ENCODE measurements around the gene TTLL8. TPM values are rescaled to one million over a fixed set of nuclear protein-coding genes. Genes with fewer than 3 reads are reported as not detected.

Gene TTLL8
- total RNA-seq, 2 experiments from 2014 or later, result 0.06 to 0.72 TPM

DNA sequence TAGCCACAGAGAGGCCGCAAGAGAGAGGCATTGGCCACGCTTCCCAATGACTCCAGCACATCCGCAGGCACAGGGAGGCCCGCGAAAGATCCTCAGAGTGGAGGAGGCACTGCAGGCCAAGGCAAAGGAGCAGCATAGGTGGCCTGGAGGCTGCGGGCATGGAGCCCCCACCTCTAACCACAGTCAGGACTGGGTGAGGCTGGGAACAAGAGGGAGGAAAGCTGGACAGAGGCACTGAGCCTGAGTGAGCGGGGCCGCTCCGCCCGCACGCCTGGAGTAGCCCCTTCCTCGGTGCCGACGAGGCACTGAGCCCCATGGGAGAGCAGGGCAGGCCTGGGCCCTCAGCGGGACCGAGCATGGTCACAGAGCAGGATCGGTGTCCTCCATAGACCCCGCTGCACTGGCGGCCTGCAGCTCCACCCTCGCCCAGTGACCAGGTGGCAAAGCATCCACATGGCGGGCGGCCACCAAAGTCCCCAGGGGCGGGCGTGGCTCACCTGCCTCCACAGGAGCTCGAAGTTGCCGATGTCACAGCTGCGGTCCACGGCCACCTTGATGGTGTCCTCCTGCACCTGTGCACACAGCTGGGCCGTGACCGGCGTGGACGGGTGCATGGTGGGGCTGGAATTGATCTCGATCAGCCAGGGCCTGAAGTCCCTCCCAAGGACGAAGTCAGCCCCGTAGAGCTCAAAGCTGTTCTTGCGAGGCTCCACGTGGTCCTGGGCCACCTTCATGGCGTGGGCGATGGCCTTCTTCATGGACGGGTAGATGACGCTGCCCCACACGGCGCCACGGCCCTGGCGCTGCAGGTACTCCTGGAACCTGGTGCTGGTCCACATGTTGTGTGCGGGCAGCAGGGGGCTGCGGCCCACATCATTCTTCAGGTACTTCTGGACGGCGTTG, 26.7 kb downstream of the TTLL8 start:
- BruUV-seq (replicated peaks), result no TSS peak
- H3K27ac ChIP-seq (ENCODE audit: low read depth, low read length, poor library complexity, severe bottlenecking), result no peak overlapping the region
- TF ChIP-seq CTCF (conservative IDR thresholded peaks at IDR 0.05; ENCODE audit: low read length) (no peak), EZH2phosphoT487 (IDR thresholded peaks at IDR 0.05; ENCODE audit: borderline replicate concordance, low read depth, low read length) (no peak)
- no peaks in the 10 kb centered on the region for H4K20me1 ChIP-seq (ENCODE audit: insufficient read depth, low read length)
- no peaks in the 10 kb centered on the region for H3K9me3 ChIP-seq (ENCODE audit: low read length)
- H2AFZ ChIP-seq (ENCODE audit: low read length), result no peak overlapping the region
- intact Hi-C loops (cut with micrococcal nuclease; ENCODE audit: unreplicated experiment), result loop anchor here (2.0 to 5.0 kb wide), 3 partner anchors 39 to 265 kb away; no protein-coding TSS in a partner anchor
- no peaks in the 10 kb centered on the region for H3K79me2 ChIP-seq (ENCODE audit: insufficient read depth, low read depth, low read length)
- DNase-seq (ENCODE audit: low spot score), result no peak
- H3K36me3 ChIP-seq (ENCODE audit: insufficient read depth, low read length), result no peaks in the 10 kb centered on the region
- CTCF ChIA-PET (ENCODE audit: unreplicated experiment), result interaction anchor here (0.8 to 1.4 kb wide), 2 partner anchors 72 to 100 kb away, joined by 3 to 8 read pairs; no protein-coding TSS in a partner anchor
- H3K9me2 ChIP-seq (ENCODE audit: insufficient read depth, low read length), result no peaks in the 10 kb centered on the region
- H3K4me3 ChIP-seq (ENCODE audit: low read depth, low read length, poor library complexity, severe bottlenecking), result no peak overlapping the region
- H3K4me1 ChIP-seq (ENCODE audit: insufficient read depth, low read length, poor library complexity, severe bottlenecking), result peaks cover 7% of the 10 kb centered on the region
- no peak overlapping the region for H3K4me2 ChIP-seq (ENCODE audit: low read length)
- POLR2A ChIA-PET, result interaction anchor here (0.6 kb wide), 1 partner anchor 75 kb away, joined by 3 read pairs; no protein-coding TSS in a partner anchor

DNA sequence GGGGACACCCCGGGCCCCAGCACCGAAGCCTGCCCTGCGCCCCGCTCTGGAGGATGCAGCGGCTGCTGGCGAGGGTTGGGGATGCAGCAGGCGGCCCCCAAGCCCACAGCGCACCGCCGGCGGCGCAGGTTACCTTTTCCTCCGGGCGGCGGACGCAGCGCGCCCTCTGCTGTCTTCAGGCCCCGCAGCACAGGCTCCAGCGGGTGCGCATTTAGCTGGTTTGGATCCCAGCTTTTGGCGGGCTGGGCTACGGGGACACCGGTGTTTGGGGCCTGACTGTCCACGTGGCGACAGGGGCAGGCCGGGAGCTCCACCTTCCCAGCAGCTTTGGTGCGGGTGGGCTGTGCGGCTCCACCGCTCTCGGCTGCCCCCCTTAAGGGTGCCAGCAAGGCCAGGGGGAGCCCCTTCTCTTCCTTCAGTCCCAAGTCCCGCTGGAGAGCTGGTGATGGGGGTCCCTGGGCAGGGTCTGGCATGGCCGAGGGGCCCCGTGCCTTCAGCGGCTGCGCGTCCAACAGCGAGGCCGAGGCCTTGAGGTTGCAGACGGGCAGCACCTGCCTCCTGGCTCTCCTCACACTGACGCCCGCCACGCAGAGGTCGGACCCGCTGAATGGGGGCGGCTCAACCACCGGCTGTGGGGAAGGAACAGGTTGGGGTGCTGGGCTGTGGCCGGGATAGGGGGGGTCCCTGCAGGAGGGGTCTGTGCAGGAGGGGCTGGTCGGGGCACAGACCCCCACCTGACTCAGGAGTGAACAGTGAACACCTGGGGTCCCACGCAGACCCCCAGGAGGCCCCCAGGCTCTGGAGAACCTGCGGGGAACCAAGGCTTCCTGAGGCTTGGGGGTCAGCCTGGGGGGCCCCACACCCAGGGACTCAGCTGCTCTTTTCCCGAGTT, 27.6 kb downstream of the TTLL8 start:
- BruUV-seq (replicated peaks), result no TSS peak
- peak overlapping the region; percentile 42 for H3K4me2 ChIP-seq (ENCODE audit: low read length)

More for the DNA sequence above, 27.6 kb downstream of the TTLL8 start:
- Histone ChIP-seq H3K9me3 (ENCODE audit: low read length) (no peaks in the 10 kb centered on the region), H3K9me2 (ENCODE audit: insufficient read depth, low read length) (no peaks in the 10 kb centered on the region), H2AFZ (ENCODE audit: low read length) (no peak overlapping the region), H3K4me1 (ENCODE audit: insufficient read depth, low read length, poor library complexity, severe bottlenecking) (peaks cover 7% of the 10 kb centered on the region), H4K20me1 (ENCODE audit: insufficient read depth, low read length) (no peaks in the 10 kb centered on the region), H3K79me2 (ENCODE audit: insufficient read depth, low read depth, low read length) (no peaks in the 10 kb centered on the region), H3K36me3 (ENCODE audit: insufficient read depth, low read length) (no peaks in the 10 kb centered on the region), H3K27ac (ENCODE audit: low read depth, low read length, poor library complexity, severe bottlenecking) (no peak overlapping the region), H3K4me3 (ENCODE audit: low read depth, low read length, poor library complexity, severe bottlenecking) (no peak overlapping the region)
- ChIA-PET CTCF (ENCODE audit: unreplicated experiment) (interaction anchor here (0.8 to 1.4 kb wide), 3 partner anchors 34 to 99 kb away, joined by 3 to 8 read pairs (median 3); no protein-coding TSS in a partner anchor), POLR2A (interaction anchor here (0.6 to 0.7 kb wide), 2 partner anchors 106 to 132 kb away, joined by 3 read pairs; no protein-coding TSS in a partner anchor)
- peak; percentile 86 for DNase-seq (ENCODE audit: low spot score)
- intact Hi-C loops (cut with micrococcal nuclease; ENCODE audit: unreplicated experiment), result loop anchor here (1.0 to 5.0 kb wide), 4 partner anchors 38 to 264 kb away; no protein-coding TSS in a partner anchor
- TF ChIP-seq EZH2phosphoT487 (IDR thresholded peaks at IDR 0.05; ENCODE audit: borderline replicate concordance, low read depth, low read length), result no peak
- TF ChIP-seq CTCF (conservative IDR thresholded peaks at IDR 0.05; ENCODE audit: low read length), result peak; percentile 91
